Endothelial cell (in vitro differentiated cells): ENCODE measurements around the gene MYL3. TPM values are rescaled to one million over a fixed set of nuclear protein-coding genes. Genes with fewer than 3 reads are reported as not detected.

Experiments
- DNase-seq: peaks from one replicate; pipeline ENCODE4 v3.0.0; 2021; ENCODE audit warnings: low spot score
- H3K27ac Mint-ChIP-seq: one replicate; pipeline ENCODE4 v1.8.0; 2021; ENCODE audit warnings: mixed read lengths, inconsistent platforms; ENCODE audit not compliant: unreplicated experiment
- H3K27me3 Mint-ChIP-seq: one replicate; pipeline ENCODE4 v1.8.0; 2021; ENCODE audit warnings: mild to moderate bottlenecking, moderate library complexity, mixed read lengths, inconsistent platforms; ENCODE audit not compliant: unreplicated experiment
- H3K36me3 Mint-ChIP-seq: one replicate; pipeline ENCODE4 v1.8.0; 2021; ENCODE audit warnings: mild to moderate bottlenecking, low read depth, mixed read lengths, inconsistent platforms; ENCODE audit not compliant: unreplicated experiment
- H3K4me1 Mint-ChIP-seq: one replicate; pipeline ENCODE4 v1.8.0; 2021; ENCODE audit warnings: mild to moderate bottlenecking, mixed read lengths, inconsistent platforms; ENCODE audit not compliant: unreplicated experiment
- H3K4me3 Mint-ChIP-seq: one replicate; pipeline ENCODE4 v1.8.0; 2021; ENCODE audit warnings: mild to moderate bottlenecking, mixed read lengths, inconsistent platforms; ENCODE audit not compliant: unreplicated experiment
- H3K9me3 Mint-ChIP-seq: one replicate; pipeline ENCODE4 v1.8.0; 2021; ENCODE audit warnings: mixed read lengths, inconsistent platforms; ENCODE audit not compliant: unreplicated experiment
- CTCF ChIP-seq: fragments of 200-600 bp; sonication (generic); IDR thresholded peaks from one replicate; pipeline ENCODE4 v1.5.0; 2021; ENCODE audit warnings: antibody characterized with exemption; ENCODE audit not compliant: unreplicated experiment
- total RNA-seq: library from RNA; stranded (reverse); fragmentation: NEBNext Ultra II Directional; extraction: Animal tissue kit (Norgen Biotek cat#: 25700); gene quantifications from one replicate; pipeline ENCODE4 v1.2.1, GENCODE V29; 2021; ENCODE audit not compliant: unreplicated experiment

The MYL3 gene
- total RNA-seq, 1 donor from 2014 or later, result not detected

- TF ChIP-seq CTCF, result no peak
- no peaks in the 10 kb centered on the region for H3K36me3 Mint-ChIP-seq
- no peak overlapping the region for H3K4me3 Mint-ChIP-seq
- H3K27me3 Mint-ChIP-seq, result peaks cover 5% of the 10 kb centered on the region
- H3K4me1 Mint-ChIP-seq, result peaks cover 5% of the 10 kb centered on the region
- no peaks in the 10 kb centered on the region for H3K9me3 Mint-ChIP-seq
- DNase-seq, result peak; percentile 2
- H3K27ac Mint-ChIP-seq, result no peak overlapping the region
These were observed 14.1 kb downstream of the MYL3 start for GRCh38 chr3:46849045-46849631.

GRCh38 chr3:46848271-46849044, 14.8 kb downstream of the MYL3 start:
- H3K4me3 Mint-ChIP-seq, result no peak overlapping the region
- no peaks in the 10 kb centered on the region for H3K9me3 Mint-ChIP-seq
- peak; percentile 33 for TF ChIP-seq CTCF
- peaks cover 5% of the 10 kb centered on the region for H3K27me3 Mint-ChIP-seq
- no peak overlapping the region for H3K27ac Mint-ChIP-seq
- peak; percentile 51 for DNase-seq
- no peaks in the 10 kb centered on the region for H3K36me3 Mint-ChIP-seq
- H3K4me1 Mint-ChIP-seq, result peaks cover 5% of the 10 kb centered on the region

GRCh38 chr3:46847744-46848143, 15.5 kb downstream of the MYL3 start:
- Mint-ChIP-seq H3K4me1 (peaks cover 5% of the 10 kb centered on the region), H3K36me3 (no peaks in the 10 kb centered on the region), H3K4me3 (no peak overlapping the region), H3K9me3 (no peaks in the 10 kb centered on the region), H3K27ac (no peak overlapping the region), H3K27me3 (peaks cover 3% of the 10 kb centered on the region)
- TF ChIP-seq CTCF, result no peak
- DNase-seq, result no peak

GRCh38 chr3:46846624-46847542, 16.4 kb downstream of the MYL3 start:
- peaks cover 5% of the 10 kb centered on the region for H3K4me1 Mint-ChIP-seq
- H3K9me3 Mint-ChIP-seq, result no peaks in the 10 kb centered on the region
- TF ChIP-seq CTCF, result no peak
- no peak for DNase-seq
- peaks cover 3% of the 10 kb centered on the region for H3K27me3 Mint-ChIP-seq
- no peak overlapping the region for H3K4me3 Mint-ChIP-seq
- no peak overlapping the region for H3K27ac Mint-ChIP-seq
- H3K36me3 Mint-ChIP-seq, result no peaks in the 10 kb centered on the region
